ENCODE measurements around the gene FBXL14.
A peak's percentile ranks its signal among the peaks of the same experiment; 100 is the strongest.

FBXL14 gene

DNA sequence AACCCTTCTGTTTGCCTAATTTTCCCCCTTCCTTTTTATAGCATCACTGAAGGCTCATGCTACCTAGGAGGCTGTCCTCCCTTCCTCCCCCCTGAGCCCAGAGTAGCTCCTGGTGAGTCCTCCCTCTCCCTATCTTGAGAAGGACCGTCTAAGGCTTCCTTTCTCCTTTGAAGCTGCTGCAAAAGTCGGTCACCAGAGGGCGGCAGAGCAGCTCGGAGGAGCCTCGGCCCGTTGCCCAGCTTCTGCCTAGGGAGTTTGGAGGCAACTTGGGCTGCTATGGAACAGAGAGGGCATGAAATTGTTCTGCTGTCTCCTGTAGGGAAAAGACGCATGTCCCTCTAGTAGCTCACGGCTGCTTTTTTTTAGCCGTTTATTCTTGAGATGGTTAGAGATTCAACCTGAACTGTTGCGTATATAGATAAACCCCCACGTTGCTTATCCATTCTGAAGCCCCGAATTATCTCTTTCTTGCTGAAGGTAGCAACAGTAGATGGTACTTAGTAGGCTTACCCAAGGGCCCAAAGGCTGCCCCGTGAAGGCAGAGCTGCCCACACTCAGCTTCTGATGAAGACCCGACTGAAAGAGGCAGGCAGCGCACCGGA lies 40.3 kb upstream of the FBXL14 start:
- no peak for TF ChIP-seq PAX5 (IDR thresholded peaks at IDR 0.05; ENCODE audit: insufficient read depth, low read length, severe bottlenecking)
- TF ChIP-seq SPI1 (IDR thresholded peaks at IDR 0.05; ENCODE audit: low read depth, low read length): no peak
- DNase-seq (ENCODE audit: insufficient read length, low spot score): peak; percentile 63
- FAIRE-seq: peak; percentile 87

GRCh38 chr12:1634149-1634548 lies 39.8 kb upstream of the FBXL14 start:
- TF ChIP-seq POU2F2 (IDR thresholded peaks at IDR 0.05; ENCODE audit: low read depth, low read length) (no peak), PAX5 (IDR thresholded peaks at IDR 0.05; ENCODE audit: insufficient read depth, low read length, severe bottlenecking) (no peak)
- DNase-seq (ENCODE audit: insufficient read length, low spot score) (no peak), FAIRE-seq (no peak)

- TF ChIP-seq POU2F2 (IDR thresholded peaks at IDR 0.05; ENCODE audit: low read depth, low read length) (no peak), TAF1 (IDR thresholded peaks at IDR 0.05; ENCODE audit: low read depth, low read length) (no peak), SPI1 (IDR thresholded peaks at IDR 0.05; ENCODE audit: low read depth, low read length) (no peak), PAX5 (IDR thresholded peaks at IDR 0.05; ENCODE audit: insufficient read depth, low read length, severe bottlenecking) (no peak), POLR2A (IDR thresholded peaks at IDR 0.05; ENCODE audit: low read depth, low read length) (no peak), POLR2AphosphoS5 (IDR thresholded peaks at IDR 0.05; ENCODE audit: low read depth, low read length) (no peak)
- DNase-seq (ENCODE audit: insufficient read length, low spot score) (no peak), FAIRE-seq (no peak)
These were observed 39.1 kb upstream of the FBXL14 start for GRCh38 chr12:1633459-1633858.

- no peak for TF ChIP-seq POLR2A (IDR thresholded peaks at IDR 0.05; ENCODE audit: low read depth, low read length)
- TF ChIP-seq SPI1 (IDR thresholded peaks at IDR 0.05; ENCODE audit: low read depth, low read length): no peak
- no peak for TF ChIP-seq POU2F2 (IDR thresholded peaks at IDR 0.05; ENCODE audit: low read depth, low read length)
- TF ChIP-seq TAF1 (IDR thresholded peaks at IDR 0.05; ENCODE audit: low read depth, low read length): no peak
- TF ChIP-seq PAX5 (IDR thresholded peaks at IDR 0.05; ENCODE audit: insufficient read depth, low read length, severe bottlenecking): no peak
- TF ChIP-seq POLR2AphosphoS5 (IDR thresholded peaks at IDR 0.05; ENCODE audit: low read depth, low read length): no peak
- DNase-seq (ENCODE audit: insufficient read length, low spot score): no peak
- no peak for FAIRE-seq
These were observed 38.3 kb upstream of the FBXL14 start for GRCh38 chr12:1632702-1633101.

- FAIRE-seq (no peak), DNase-seq (ENCODE audit: insufficient read length, low spot score) (no peak)
- TF ChIP-seq TAF1 (IDR thresholded peaks at IDR 0.05; ENCODE audit: low read depth, low read length) (no peak), PAX5 (IDR thresholded peaks at IDR 0.05; ENCODE audit: insufficient read depth, low read length, severe bottlenecking) (no peak), SPI1 (IDR thresholded peaks at IDR 0.05; ENCODE audit: low read depth, low read length) (no peak), POLR2AphosphoS5 (IDR thresholded peaks at IDR 0.05; ENCODE audit: low read depth, low read length) (no peak), POLR2A (IDR thresholded peaks at IDR 0.05; ENCODE audit: low read depth, low read length) (no peak), POU2F2 (IDR thresholded peaks at IDR 0.05; ENCODE audit: low read depth, low read length) (no peak)
These were observed 36.6 kb upstream of the FBXL14 start for GRCh38 chr12:1630827-1631591.

DNA sequence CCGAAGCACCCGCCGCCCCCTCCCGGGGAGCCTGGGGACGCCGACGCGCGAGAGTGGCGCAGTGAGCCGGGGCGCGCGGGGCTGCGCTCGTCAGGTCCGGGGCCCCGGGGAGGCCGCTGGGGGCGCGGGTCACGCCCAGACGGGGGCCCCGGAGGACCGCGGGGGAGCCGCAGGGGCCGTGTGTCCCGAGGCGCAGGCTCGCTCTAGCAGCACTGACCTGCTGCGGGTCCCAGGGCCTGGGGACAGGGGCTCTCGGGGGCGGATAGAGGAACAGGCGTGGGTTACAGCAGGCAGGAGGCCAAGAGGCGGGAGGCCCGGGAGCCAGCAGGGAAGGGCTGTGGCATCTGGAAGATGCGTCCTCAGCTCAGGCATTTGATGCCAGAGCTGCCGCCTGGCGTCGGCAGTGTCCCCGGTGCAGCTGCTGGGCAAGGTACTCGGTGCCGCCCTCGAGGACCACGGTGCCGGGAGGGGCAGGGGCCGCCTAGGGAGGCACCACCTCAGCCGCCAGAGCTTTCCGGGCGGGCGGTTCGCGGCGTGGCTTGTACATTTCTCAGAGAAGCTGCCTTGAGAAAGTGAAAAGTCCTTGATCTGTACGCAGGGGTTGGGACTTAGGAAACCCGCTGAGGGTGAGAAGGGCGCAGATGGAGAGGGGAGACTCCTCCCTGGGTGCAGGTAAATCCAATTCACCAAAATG lies 35.9 kb upstream of the FBXL14 start:
- peak; percentile 66 for FAIRE-seq
- TF ChIP-seq SPI1 (IDR thresholded peaks at IDR 0.05; ENCODE audit: low read depth, low read length): no peak
- TF ChIP-seq POLR2A (IDR thresholded peaks at IDR 0.05; ENCODE audit: low read depth, low read length): no peak
- TF ChIP-seq POLR2AphosphoS5 (IDR thresholded peaks at IDR 0.05; ENCODE audit: low read depth, low read length): no peak
- TF ChIP-seq POU2F2 (IDR thresholded peaks at IDR 0.05; ENCODE audit: low read depth, low read length): no peak
- TF ChIP-seq PAX5 (IDR thresholded peaks at IDR 0.05; ENCODE audit: insufficient read depth, low read length, severe bottlenecking): no peak
- no peak for TF ChIP-seq TAF1 (IDR thresholded peaks at IDR 0.05; ENCODE audit: low read depth, low read length)
- peak; percentile 46 for DNase-seq (ENCODE audit: insufficient read length, low spot score)

- TF ChIP-seq TAF1 (IDR thresholded peaks at IDR 0.05; ENCODE audit: low read depth, low read length): no peak
- TF ChIP-seq PAX5 (IDR thresholded peaks at IDR 0.05; ENCODE audit: insufficient read depth, low read length, severe bottlenecking): no peak
- TF ChIP-seq SPI1 (IDR thresholded peaks at IDR 0.05; ENCODE audit: low read depth, low read length): no peak
- no peak for TF ChIP-seq POLR2A (IDR thresholded peaks at IDR 0.05; ENCODE audit: low read depth, low read length)
- no peak for TF ChIP-seq POLR2AphosphoS5 (IDR thresholded peaks at IDR 0.05; ENCODE audit: low read depth, low read length)
- no peak for TF ChIP-seq POU2F2 (IDR thresholded peaks at IDR 0.05; ENCODE audit: low read depth, low read length)
- DNase-seq (ENCODE audit: insufficient read length, low spot score): peak; percentile 42
- FAIRE-seq: peak; percentile 62
These were observed 35.2 kb upstream of the FBXL14 start for GRCh38 chr12:1629338-1630132.

DNA sequence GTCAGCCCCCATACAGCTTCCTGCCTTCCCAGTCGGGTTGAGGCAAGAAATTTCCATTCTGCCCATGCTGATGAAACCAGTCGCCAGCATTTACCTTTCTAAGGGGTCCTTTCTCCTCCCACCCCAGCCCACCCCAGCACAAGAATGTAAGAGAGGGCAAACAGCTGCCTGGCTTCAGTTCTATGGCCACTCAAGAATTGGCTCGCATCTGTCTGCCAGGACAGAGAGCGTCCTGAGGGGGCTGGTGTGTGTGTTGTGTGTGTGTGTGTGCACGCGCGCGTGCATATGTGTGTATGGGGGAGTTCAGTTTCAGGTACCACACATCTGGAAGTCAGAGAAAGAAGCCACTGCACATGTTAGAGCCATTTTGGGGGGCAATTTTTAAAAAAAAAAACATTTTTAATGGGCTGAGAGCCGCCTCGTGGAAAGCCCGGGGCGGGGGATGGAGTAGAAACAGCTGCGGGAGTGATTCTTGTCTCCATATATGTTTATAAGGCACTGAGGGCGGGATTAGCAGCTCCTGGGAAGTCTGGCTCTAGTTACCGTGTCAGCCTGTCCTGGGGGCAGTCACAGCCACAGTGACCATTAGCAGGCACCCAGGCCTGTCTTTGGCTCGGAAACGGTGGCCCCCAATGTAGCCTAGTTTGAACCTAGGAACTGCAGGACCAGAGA lies 34.4 kb upstream of the FBXL14 start, which contains the start of gene WNT5B:
TSS of gene WNT5B (plus strand) at position 566 of the 672 bp plus-strand sequence. CDS start 2,124 bp downstream, outside the sequence.
- DNase-seq (ENCODE audit: insufficient read length, low spot score) (no peak), FAIRE-seq (no peak)
- TF ChIP-seq POLR2AphosphoS5 (IDR thresholded peaks at IDR 0.05; ENCODE audit: low read depth, low read length) (no peak), SPI1 (IDR thresholded peaks at IDR 0.05; ENCODE audit: low read depth, low read length) (no peak), PAX5 (IDR thresholded peaks at IDR 0.05; ENCODE audit: insufficient read depth, low read length, severe bottlenecking) (no peak), POLR2A (IDR thresholded peaks at IDR 0.05; ENCODE audit: low read depth, low read length) (no peak), TAF1 (IDR thresholded peaks at IDR 0.05; ENCODE audit: low read depth, low read length) (no peak), POU2F2 (IDR thresholded peaks at IDR 0.05; ENCODE audit: low read depth, low read length) (no peak)

All from GM12891 (cell line).